ENCODE measurements around the gene ACOXL.
A peak's percentile ranks its signal among the peaks of the same experiment; 100 is the strongest.

ACOXL gene

GRCh38 chr2:111127351-111127750 lies 395.0 kb downstream of the ACOXL start:
- in situ Hi-C loops (cut with HindIII; ENCODE audit: low pct_unique_long_range_greater_than_20kb, low sequenced_read_pairs), result no loop called here
- no peak for TF ChIP-seq JUND (IDR thresholded peaks at IDR 0.05; ENCODE audit: low read depth)
- no peak for DNase-seq (ENCODE audit: low read depth in 1 of 2, low spot score in 1 of 2)

GRCh38 chr2:111128096-111128495 lies 395.7 kb downstream of the ACOXL start:
- in situ Hi-C loops (cut with HindIII; ENCODE audit: low pct_unique_long_range_greater_than_20kb, low sequenced_read_pairs), result no loop called here
- DNase-seq (ENCODE audit: low read depth in 1 of 2, low spot score in 1 of 2), result no peak
- TF ChIP-seq JUND (IDR thresholded peaks at IDR 0.05; ENCODE audit: low read depth), result no peak

GRCh38 chr2:111133603-111134002 lies 401.2 kb downstream of the ACOXL start:
- TF ChIP-seq JUND (IDR thresholded peaks at IDR 0.05; ENCODE audit: low read depth), result no peak
- in situ Hi-C loops (cut with HindIII; ENCODE audit: low pct_unique_long_range_greater_than_20kb, low sequenced_read_pairs), result no loop called here
- DNase-seq (ENCODE audit: low read depth in 1 of 2, low spot score in 1 of 2), result no peak

- in situ Hi-C loops (cut with HindIII; ENCODE audit: low pct_unique_long_range_greater_than_20kb, low sequenced_read_pairs), result no loop called here
- TF ChIP-seq JUND (IDR thresholded peaks at IDR 0.05; ENCODE audit: low read depth), result no peak
- no peak for DNase-seq (ENCODE audit: low read depth in 1 of 2, low spot score in 1 of 2)
Measured at GRCh38 chr2:111134055-111134454, 401.7 kb downstream of the ACOXL start.

- TF ChIP-seq JUND (IDR thresholded peaks at IDR 0.05; ENCODE audit: low read depth), result no peak
- no peak for DNase-seq (ENCODE audit: low read depth in 1 of 2, low spot score in 1 of 2)
- in situ Hi-C loops (cut with HindIII; ENCODE audit: low pct_unique_long_range_greater_than_20kb, low sequenced_read_pairs), result no loop called here
Measured at GRCh38 chr2:111135237-111135909, 403.0 kb downstream of the ACOXL start.

GRCh38 chr2:111135910-111136297 lies 403.5 kb downstream of the ACOXL start:
- DNase-seq (ENCODE audit: low read depth in 1 of 2, low spot score in 1 of 2), result no peak
- in situ Hi-C loops (cut with HindIII; ENCODE audit: low pct_unique_long_range_greater_than_20kb, low sequenced_read_pairs), result no loop called here
- TF ChIP-seq JUND (IDR thresholded peaks at IDR 0.05; ENCODE audit: low read depth), result no peak

- TF ChIP-seq JUND (IDR thresholded peaks at IDR 0.05; ENCODE audit: low read depth), result no peak
- DNase-seq (ENCODE audit: low read depth in 1 of 2, low spot score in 1 of 2), result no peak
- in situ Hi-C loops (cut with HindIII; ENCODE audit: low pct_unique_long_range_greater_than_20kb, low sequenced_read_pairs), result no loop called here
Measured at GRCh38 chr2:111138839-111139238, 406.5 kb downstream of the ACOXL start.

- peak in 1 of 2 experiments; percentile 90 for DNase-seq (ENCODE audit: low read depth in 1 of 2, low spot score in 1 of 2)
- no peak for TF ChIP-seq JUND (IDR thresholded peaks at IDR 0.05; ENCODE audit: low read depth)
- in situ Hi-C loops (cut with HindIII; ENCODE audit: low pct_unique_long_range_greater_than_20kb, low sequenced_read_pairs), result no loop called here
Measured at GRCh38 chr2:111139637-111140317, 407.4 kb downstream of the ACOXL start.

- DNase-seq (ENCODE audit: low read depth in 1 of 2, low spot score in 1 of 2), result no peak
- in situ Hi-C loops (cut with HindIII; ENCODE audit: low pct_unique_long_range_greater_than_20kb, low sequenced_read_pairs), result no loop called here
- TF ChIP-seq JUND (IDR thresholded peaks at IDR 0.05; ENCODE audit: low read depth), result no peak
Measured at GRCh38 chr2:111140815-111141214, 408.4 kb downstream of the ACOXL start.

GRCh38 chr2:111142101-111142500 lies 409.7 kb downstream of the ACOXL start:
- no peak for TF ChIP-seq JUND (IDR thresholded peaks at IDR 0.05; ENCODE audit: low read depth)
- in situ Hi-C loops (cut with HindIII; ENCODE audit: low pct_unique_long_range_greater_than_20kb, low sequenced_read_pairs), result no loop called here

GRCh38 chr2:111143107-111143842 lies 410.9 kb downstream of the ACOXL start:
- TF ChIP-seq JUND (IDR thresholded peaks at IDR 0.05; ENCODE audit: low read depth), result no peak
- in situ Hi-C loops (cut with HindIII; ENCODE audit: low pct_unique_long_range_greater_than_20kb, low sequenced_read_pairs), result no loop called here
- no peak for DNase-seq (ENCODE audit: low read depth in 1 of 2, low spot score in 1 of 2)

More at GRCh38 chr2:111142101-111142500, 409.7 kb downstream of the ACOXL start:
- no peak for DNase-seq (ENCODE audit: low read depth in 1 of 2, low spot score in 1 of 2)

- in situ Hi-C loops (cut with HindIII; ENCODE audit: low pct_unique_long_range_greater_than_20kb, low sequenced_read_pairs), result no loop called here
- TF ChIP-seq JUND (IDR thresholded peaks at IDR 0.05; ENCODE audit: low read depth), result no peak
- DNase-seq (ENCODE audit: low read depth in 1 of 2, low spot score in 1 of 2), result no peak
Measured at GRCh38 chr2:111143843-111144198, 411.4 kb downstream of the ACOXL start.
